Umbilical cord (tissue), 2 donors: ENCODE measurements around the gene GUCA1A. TPM values are rescaled to one million over a fixed set of nuclear protein-coding genes. Genes with fewer than 3 reads are reported as not detected.
A peak's percentile ranks its signal among the peaks of the same experiment; 100 is the strongest.
"Not testable (repeated sequence)": the region's sequence is repeated elsewhere in the genome, so short reads cannot be mapped to it uniquely, and the experiment has no call there.

Source experiments
- DNase-seq: peaks from one replicate; pipeline ENCODE4 v3.0.0-alpha.2; 2015; ENCODE audit warnings: low spot score
- total RNA-seq: library from RNA; depleted of rRNA; stranded (reverse); fragments of >200 nt; gene quantifications from one replicate; pipeline ENCODE4 v1.2.3, GENCODE V29; 2014; ENCODE audit warnings: low replicate concordance; ENCODE audit not compliant: insufficient read depth

Gene GUCA1A
- total RNA-seq, 1 donor from 2014 or later = 4.1 TPM

- DNase-seq = no peak
Observed at GRCh38 chr6:42142118-42142835, 30.9 kb upstream of the GUCA1A start, which contains the start of gene C6orf132. Gene C6orf132 (minus strand): TSS chr6:42142620. CDS start chr6:42142444, 176 bp downstream.

DNA sequence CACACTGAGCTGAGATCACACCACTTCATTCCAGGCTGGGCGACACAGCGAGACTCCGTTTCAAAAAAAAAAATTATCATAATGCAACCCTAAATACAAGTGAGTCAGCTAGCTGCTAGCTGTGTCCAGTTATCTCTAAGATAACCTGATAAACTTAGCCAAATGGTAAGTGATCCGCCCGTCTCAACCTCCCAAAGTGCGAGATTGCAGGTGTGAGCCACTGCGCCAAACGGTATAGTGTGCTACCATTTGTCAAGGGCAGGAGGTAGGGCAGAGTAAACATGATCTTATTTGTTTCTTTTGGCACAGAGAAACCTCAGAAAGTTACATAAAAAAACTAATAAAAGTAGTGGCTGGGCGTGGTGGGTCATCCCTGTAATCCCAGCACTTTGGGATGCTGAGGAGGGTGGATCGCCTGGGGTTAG, 26.0 kb upstream of the GUCA1A start:
- DNase-seq = no peak

GRCh38 chr6:42148058-42148457, 25.1 kb upstream of the GUCA1A start:
- no peak for DNase-seq

GRCh38 chr6:42150254-42150653, 22.9 kb upstream of the GUCA1A start:
- DNase-seq = no peak

- no peak for DNase-seq
Observed at GRCh38 chr6:42152024-42152423, 21.1 kb upstream of the GUCA1A start.

DNA sequence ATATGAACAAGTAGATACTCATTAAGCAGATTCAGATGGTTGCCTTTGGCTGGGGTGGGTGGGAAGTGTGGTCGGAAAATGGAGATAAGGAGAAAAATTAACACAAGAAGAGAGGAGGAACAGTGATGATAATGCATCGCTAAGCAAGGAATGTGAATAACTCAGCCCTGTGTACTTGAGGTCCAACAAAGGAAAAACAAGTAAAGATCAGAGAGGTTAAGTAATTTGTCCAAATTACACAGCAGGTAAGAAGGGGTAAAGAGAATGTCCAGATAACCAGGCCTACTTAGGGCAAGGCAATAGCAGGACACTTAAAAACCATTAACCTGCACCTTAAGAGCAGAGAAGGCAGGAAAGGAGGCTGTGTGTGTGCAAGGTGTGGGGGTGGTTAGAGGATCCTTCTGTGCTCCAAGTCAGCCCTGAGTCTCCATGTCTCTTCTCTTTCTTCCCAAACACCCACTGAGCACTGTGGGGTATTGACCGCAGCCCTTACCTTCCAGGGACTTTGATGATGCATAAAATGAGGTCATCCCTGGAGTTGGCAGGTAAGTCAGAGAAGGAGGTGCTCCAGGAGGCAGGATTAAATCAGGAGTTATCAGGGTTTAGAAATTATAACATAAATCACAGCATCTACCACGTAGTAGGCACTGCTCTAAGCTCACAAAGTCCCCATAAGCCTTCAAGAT, 20.5 kb upstream of the GUCA1A start:
- not testable (repeated sequence) for DNase-seq

DNA sequence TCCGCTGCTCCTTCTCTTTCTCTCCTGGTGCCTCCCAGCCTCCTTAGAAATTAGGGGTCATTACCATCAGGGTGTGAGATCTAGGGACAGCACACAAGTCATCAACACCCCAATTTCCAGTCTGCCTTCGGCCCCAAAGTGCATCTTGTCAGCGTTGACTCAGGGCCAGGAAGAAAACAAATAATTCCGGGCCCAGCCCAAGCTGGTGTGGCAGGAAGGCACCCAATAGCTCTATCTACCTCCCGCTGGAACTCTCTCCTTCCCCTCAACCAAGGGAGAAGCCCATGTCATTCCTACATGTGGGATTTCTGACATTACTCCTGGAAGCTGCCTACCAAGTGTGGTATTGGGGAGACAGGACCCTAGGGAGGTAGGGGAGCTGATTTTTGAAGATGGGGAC, 19.2 kb upstream of the GUCA1A start:
- no peak for DNase-seq

DNA sequence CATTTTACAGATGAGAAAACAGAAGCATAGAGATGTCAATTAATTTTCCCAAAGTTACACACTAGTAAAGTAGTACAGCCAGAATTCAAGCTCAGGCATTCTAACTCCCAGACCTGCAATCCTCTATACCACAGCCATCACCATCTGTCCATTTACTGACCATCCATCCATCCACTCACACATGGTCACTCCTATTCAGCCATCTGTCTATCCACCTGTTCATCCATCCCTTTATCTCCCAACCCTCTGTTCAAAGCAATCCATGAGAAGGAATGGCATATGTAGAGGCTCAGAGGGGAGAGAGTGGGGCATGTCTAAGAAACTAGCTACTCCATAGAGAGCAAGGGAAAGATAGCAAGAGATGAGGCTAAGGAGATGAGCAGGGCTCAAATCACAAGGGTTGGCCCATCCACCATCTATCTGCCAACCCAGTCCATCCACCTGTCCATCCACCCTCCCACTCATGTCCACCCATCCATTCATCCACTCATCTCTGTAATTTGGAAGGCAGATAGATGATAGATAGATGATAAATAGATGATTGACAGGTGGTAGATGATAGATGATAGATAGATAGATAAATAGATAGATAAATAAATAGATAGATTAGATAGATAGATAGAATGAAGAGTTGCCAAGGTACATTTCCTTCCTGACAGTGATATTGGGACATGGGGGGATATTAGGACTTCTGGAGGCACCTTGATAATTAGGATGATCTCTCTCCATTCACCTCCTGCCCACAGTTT, 18.5 kb upstream of the GUCA1A start:
- DNase-seq = no peak

DNA sequence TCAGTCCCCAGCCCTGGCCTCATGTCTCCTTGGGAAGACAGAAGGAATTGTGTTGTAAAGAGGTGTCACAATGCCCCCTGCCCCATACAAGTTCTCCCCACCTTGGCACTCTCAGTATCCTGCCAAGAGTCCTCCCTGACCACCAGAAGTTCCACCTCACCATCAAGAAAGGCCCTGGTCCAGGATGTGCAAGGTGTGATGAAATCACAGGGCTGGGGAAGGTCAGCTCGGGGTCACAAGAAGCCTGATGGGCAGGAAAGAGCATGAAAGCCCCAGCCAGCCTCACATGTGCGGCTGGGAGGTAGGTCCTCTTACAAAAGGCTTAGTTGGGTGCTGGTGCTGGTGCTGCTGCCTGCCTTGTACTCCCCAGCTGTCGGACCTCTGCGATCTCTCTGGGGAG, 17.9 kb upstream of the GUCA1A start:
- DNase-seq = no peak

DNA sequence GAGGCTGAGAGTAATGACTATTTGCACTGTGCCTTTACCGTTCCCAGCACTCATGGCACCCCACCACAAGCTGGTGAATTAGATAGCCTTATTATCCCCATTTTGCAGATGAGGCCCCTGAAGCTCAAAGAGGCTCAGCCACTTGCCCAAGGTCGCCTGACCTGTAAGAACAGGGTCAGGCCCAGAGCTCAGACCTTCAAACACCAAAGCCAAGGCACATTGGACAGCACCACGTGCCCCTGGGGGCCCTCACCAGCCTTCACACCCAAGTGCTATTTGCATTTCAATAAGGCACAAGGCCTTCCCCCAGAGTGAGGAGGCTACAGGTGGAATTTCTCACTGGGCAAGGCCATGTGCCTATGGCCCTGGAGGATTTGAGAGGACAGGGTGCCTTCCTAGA, 16.5 kb upstream of the GUCA1A start:
- DNase-seq = no peak

DNA sequence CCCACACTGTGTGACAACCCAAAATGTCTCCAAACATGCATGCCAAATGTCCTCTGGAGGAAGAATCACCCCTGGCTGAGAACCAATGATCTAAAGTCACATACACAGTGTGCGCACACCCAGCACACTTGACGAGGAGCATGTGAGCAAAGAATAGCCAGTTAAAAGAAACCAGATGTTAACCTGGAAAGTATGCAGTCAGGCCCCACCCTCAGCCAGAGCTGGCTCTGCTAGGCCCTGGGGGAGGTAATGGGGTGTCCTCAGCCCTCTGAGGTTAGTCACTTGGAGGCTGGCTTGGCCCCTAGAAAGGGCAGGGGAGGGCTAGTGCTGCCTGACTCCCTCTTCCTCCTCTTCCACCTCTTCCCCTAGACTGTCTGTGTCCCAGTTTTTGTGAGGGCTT, 15.2 kb upstream of the GUCA1A start:
- peak; percentile 80 for DNase-seq

- DNase-seq = no peak
Observed at GRCh38 chr6:42158631-42159030, 14.5 kb upstream of the GUCA1A start.

DNA sequence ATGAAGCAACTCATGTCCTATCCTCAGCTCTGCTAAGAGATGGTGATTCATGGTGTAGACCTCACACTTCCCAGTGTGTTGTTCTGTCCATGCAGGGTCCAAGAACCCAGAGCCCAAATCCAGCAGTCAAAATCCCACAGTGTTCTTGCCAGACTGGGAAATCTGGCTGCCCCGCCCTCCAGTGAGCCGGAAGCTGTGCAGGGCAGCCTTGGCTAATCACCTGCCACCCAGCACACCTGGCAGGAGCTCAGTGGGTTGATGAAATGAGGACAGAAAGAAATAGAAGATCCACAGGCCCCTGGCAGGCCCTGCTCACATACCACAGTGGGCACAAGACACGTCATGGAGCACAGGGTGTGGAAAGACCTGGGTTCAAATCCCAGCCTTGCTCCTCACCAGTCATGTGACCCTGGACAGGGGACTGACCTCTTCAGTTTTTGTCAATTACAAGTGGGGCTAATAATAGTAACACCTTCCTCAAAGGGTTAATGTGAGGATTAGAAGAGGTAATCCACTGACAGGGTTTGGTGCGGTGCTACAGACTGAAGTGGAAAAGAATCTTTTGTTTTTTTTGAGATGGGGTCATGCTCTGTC, 13.6 kb upstream of the GUCA1A start:
- no peak for DNase-seq

DNA sequence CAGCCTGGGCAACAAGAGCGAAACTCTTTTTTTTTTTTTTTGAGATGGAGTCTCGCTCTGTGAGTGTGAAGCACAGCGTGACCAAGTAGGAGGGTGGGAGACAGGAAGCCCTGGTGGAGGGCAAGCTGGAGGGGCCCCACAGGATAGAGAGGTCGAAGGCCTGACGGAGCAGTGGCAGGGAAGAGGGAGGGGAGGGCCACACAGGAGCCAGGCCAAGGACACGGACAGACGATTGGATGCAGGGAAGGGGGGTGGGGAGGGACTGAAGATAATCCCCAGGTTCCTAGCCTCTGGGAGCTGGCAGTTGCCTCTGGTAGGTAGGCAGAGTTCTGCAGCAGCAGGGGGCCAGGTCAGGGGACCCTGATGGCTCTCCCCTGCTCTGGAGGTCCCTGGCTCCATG, 10.8 kb upstream of the GUCA1A start:
- DNase-seq = no peak

GRCh38 chr6:42162812-42163211, 10.4 kb upstream of the GUCA1A start:
- DNase-seq = no peak

- DNase-seq = peak; percentile 68
Observed at GRCh38 chr6:42163981-42164380, 9.2 kb upstream of the GUCA1A start.

DNA sequence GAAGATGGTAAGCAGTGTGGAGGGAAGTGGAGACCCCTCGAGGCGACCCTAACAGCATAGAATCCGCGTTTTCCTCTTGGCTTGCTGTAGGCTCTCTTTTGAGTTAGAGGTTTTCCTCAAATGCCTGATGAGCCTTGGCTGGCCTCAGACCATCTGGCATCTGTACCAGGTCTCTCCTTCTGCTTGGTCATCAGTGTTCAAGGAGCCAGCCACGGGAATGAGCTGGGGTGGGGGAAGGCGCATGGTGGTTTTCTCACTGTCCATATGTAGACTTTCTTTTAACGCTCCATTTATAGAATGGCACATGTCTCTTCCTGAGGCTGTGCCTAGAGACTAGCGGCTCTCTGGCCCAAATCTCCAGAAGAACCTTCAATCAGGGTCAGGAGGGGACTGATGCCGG, 8.1 kb upstream of the GUCA1A start:
- DNase-seq = no peak

- peak; percentile 83 for DNase-seq
Observed at GRCh38 chr6:42166444-42167141, 6.6 kb upstream of the GUCA1A start.

GRCh38 chr6:42168650-42169049, 4.5 kb upstream of the GUCA1A start:
- no peak for DNase-seq

- DNase-seq = not testable (repeated sequence)
Observed at GRCh38 chr6:42169780-42170179, 3.4 kb upstream of the GUCA1A start.

GRCh38 chr6:42171813-42172581, 1.2 kb upstream of the GUCA1A start:
- no peak for DNase-seq
